HG03521 (cell line): ENCODE measurements around the gene GMPR.

Experiments
- ATAC-seq: cut with Tn5 transposase; IDR thresholded peaks from one replicate; pipeline ENCODE4 v1.9.1; 2021; ENCODE audit warnings: mild to moderate bottlenecking, moderate library complexity; ENCODE audit not compliant: unreplicated experiment

GMPR gene

DNA sequence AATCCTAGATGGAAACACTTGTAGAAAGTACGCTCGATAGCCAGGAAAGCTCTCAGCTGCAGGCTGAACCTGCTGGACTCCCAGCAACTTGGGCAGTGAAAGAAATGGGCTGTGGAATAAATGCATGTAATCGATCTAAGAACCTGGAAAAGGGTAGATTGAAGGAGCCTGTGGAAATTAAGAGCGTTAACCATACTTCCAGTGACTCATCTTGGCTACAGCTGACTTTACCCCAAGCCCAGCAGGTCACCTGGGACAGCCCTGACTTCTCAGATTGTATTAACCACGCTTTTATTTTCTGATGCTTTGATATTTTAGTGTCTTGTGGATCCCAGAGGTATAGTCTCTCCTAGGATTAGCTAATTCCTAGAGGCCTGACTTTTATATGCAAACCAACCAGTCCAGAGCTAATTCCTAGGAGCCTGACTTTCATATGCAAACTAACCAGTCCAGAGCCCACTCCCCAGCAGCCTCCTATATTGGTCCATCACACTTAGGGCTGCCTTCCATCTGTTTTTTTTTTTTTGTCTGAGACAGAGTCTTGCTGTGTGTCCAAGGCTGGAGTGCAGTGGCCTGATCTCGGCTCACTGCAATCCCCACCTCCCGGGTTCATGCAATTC, 86.3 kb downstream of the GMPR start:
- no peak for ATAC-seq

DNA sequence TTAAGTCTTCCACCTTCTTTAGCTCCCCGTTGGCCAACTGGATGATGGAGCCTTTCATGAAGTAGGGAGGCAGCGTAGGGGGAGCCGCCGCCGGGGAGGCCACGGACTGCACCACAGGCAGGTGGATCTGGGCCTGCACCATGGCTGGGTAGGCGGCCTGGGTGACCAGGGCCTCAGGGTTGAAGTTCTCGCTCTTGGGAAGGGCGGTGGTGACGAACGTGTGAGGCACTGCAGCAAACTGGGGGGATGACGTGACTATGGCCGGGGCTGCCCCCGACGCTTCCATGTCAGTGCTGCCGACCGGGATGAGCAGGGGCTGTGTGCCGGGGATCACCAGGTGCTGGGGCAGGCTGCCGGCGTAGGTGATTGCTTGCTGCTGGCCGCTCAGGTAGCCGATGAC, 88.1 kb downstream of the GMPR start:
- ATAC-seq = no peak

DNA sequence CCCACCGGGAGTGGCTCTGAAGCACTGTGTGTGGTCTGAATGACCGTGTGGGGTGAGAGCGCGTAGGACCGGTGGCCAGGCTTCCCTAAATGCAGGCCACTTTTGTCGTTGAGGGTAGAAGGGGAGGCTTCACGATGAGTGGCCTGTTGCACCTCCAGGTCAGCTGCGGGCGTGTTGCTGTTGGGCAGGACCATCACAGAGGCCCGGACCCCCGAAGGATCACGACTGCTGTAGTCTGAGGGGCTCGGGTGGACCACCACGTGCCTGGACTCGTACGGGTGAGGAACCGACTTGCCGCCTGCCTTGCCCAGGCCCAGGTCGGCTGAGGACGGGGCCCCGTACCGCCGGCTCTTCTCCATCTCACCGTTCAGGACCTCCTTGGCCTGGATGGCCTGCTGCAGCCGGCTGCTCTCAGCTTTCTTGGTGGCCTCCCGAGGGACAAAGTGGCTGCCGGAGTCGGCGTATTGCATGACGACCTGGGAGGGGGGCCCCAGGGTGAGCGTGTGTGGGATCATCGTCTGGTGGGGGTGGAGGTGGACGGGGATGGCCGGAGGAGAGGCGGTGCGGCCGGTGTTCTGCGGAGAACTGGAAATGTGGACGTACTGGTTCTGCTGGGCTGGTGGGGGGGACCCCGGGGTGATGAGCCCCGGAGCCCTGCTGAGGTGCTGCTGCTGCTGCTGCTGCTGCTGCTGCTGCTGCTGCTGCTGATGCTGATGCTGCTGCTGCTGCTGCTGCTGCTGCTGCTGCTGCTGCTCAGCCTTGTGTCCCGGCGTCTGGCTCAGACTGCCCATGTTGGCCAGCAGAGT, 88.8 kb downstream of the GMPR start:
- no peak for ATAC-seq

DNA sequence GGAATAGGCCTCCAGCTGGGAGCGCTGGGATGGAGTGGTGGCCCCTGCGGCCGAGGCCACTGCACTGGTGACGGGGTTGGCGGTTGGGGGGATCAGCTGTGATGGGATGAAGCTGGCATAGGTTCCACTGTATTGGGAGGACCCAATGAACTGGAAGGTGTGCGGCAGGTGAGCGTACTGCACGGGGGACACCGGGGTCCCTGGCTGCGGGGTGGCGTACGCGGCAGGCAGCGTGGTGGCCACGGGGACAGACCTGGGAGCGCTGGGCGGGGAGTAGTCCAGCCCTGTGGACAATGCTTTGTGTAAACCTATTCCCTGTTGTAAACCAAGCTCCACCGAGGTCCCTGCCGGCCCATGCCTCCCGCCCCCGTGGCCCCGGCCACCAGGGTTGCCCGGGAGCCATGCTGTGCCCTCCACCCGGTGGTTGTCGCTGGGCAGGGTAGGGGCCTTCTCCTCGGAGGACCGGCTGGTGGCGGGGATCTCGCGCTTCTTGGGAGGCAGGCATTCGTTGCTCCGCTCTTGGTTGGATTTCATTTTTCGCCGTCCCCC, 89.5 kb downstream of the GMPR start:
- no peak for ATAC-seq

DNA sequence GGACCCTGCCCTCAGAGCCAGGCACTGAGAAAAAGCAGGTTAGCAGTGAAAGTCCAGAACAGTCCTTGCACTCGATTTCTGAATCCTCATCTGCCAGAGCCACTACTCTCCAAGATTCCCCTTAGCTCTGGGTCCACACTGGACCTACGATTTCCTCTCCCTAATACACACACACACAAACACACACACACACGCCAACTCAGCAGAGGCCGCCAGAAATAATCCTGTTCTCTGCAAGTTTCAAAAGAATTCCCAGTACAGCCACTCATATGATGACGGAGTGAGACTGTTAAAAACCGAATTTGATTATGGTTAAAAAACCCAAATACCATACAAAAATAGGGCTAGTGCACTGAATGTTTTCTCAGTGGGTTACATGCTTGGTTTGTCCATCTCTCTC, 90.8 kb downstream of the GMPR start:
- ATAC-seq = no peak

DNA sequence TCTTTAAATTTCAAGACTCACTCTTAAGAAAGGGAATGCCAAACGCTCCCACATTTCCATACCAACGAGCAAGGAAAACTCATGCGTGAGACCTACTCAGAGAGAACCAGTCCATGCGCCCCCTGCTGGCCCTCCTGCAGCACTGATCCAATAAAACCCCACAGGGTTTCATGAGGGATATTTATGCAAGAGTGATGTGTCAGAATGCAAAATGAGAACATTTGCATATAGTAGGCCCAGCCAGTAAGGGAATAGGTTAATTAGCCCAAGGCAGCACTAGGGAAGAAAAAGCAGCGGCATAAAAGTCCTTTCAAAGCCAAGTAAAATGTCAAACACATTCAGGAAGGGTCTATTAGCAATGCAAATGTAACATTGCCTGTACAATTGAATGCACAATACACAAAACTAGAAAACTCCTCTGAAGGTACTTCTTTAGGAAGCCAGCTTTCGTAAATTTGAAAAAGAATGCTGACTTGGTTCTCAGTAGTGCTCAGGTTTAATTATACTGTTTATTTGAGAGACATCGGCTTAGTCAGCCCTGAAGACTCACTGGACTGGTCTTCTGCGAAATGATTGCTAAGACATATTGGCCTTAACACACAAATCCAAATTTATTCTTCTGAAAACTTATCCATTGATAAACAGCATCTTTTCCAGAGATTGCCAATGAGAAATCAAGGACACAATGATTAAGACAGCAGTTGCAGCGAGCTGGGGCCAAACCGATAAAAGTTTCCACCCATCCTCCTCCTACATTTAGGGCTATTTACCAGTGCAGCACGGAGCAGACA, 93.2 kb downstream of the GMPR start:
- peak; percentile 41 for ATAC-seq

DNA sequence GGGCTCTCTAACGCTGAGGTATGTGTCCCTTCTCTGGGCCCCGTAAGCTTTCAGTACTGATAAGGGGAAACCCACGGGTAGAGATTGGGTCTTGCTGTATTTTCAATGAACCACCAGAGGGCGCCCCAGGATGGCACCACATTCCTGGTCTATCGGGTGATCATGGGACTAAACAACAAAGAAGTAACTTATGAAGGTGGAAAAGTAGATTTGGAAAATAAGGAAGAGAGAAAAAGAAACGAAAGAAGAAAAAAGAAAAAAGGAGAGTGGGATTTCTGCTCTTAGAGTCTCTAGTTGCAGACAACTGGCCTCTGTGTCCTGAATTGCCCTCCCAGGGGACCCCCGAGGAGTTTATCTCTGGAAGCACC, 93.8 kb downstream of the GMPR start:
- peak; percentile 84 for ATAC-seq

DNA sequence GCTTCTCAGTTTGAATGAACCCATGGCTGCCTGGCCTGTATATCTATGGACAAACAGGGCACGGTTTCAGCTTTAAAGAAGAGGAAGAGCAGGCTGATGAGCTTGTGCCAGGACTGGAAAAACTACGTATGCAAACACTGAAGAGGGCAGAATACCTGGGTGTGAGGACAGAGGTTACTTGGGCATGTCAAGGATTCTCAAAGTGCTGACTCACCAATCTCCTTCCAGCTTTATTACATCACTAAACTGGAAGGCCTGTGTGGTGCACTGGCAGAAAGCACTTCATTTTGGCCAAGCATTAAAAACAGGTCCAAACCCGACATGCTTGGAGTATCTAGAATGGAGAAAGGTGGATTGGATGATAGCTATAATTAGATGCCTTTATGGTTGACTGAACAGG, 95.2 kb downstream of the GMPR start:
- ATAC-seq = no peak

DNA sequence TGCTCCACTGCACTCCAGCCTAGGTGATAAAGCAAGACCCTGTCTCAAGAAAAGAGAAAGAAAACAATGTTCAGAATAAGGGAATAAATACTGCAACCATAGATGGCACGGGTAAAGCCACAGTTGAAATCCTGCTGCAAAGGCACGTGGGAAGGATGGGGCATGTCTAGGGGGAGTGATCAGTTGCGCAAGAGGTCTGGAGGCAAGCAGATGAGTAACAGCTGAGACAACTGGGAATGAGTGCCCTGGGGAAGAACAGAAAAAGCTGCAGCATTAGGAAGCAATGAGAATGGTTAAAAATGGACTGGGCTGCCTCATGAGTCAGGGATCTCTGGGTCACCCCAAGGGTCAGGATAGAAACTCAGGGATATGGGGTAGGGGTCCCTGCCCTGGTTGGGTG, 96.3 kb downstream of the GMPR start:
- ATAC-seq = no peak

DNA sequence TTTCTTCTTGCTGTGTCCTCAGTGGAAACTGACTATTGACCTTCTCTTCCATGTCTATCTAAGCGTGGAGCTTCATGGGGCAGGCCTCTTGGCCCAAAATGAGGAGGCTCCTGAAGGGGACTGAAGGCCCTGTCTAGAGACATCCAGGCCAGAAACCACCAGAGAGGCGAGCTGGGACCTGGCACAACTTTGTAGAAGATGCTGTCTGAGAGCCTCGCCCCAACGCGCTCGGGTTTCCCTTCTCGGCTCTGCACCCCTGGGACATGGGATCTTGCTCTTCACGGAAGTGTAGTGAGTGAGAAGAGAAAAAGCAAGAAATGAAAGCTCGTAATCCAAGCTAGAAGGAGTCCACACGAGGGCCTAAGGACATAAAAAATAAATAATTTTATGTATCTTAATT, 96.8 kb downstream of the GMPR start:
- ATAC-seq = no peak

DNA sequence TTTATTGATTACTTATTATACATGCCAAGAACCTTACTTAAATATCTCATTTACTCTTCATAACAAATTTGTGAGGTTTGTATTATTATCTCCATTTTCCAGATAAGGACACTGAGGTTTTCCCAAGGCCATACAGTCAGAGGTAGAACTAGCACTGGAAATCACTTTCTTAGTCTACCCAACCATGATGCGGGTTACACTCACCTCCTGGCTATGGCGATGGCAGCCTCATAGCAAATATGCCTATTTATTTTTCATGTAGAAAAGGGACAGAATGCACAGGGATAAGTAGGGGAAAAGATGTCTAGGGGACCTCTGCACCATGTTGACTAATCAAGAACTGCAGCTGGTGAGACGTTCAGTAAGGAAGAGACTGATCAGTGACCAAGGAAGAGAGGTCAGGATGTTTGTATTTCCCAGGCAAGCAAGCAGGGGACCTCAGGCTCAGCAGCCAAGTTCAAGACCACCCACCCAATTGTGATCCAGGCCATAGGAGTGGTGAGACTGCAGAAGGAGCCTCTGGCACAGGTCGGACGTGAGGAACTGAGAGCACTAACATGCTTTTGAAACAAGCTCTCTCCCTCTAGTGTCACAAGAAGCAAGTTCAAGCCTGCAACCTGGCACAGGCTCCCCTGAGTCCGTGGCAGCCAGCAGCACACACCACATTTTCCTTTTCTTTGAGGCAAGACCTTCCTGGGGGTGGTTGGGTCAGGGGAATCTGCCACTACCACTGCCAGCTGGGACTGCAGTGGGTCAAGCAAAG, 97.8 kb downstream of the GMPR start:
- ATAC-seq = no peak

DNA sequence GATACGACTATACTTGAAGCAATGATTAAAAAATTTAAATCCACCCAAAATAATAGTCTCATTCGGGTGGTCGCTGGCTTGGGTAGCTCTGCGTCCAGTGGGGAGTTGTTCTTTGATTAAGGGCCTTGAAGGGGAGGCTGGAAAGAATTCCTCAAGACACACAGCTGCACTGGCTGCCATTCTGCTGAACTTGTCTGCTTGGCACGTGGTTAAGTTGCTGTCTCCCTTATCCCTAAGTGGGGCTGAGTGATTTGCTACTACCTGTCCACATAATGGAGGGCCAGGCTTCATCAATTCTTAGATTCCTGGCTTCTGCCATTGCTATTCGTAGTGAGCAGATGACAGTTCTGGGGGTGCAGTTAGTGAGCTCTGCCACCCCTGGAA, 98.5 kb downstream of the GMPR start:
- no peak for ATAC-seq

DNA sequence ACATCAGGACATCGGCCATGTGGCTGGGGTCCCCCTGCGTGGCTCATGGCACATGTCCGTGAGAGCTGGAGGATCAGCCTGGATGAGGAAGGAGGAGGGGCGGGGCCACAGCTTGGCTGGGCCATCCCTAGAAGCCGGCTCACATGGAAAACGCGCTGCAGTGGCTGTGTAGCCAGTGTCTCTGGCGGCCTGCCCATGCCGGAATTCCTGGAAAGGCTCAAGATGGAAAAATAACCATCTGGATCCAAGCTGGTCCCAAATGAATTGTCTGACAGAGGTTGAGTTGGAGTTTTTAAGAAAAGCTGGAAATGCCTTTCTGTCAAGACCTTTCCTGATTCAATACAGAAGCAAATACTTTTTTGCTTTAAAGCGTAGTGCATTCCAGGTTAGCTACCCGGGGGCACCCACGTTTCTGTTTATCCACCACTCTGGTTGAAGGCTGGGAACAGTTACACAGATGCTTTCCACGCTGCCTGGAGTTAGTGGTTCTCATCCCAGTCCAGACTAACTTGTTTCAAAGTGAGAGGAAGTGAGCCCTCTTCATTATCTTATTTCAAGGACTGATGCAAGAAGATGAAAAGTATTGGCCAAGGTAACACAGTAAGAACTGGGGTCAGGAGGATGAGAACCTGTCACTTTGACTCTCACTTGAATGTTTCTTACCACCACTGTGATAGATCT, 99.0 kb downstream of the GMPR start:
- ATAC-seq = no peak

DNA sequence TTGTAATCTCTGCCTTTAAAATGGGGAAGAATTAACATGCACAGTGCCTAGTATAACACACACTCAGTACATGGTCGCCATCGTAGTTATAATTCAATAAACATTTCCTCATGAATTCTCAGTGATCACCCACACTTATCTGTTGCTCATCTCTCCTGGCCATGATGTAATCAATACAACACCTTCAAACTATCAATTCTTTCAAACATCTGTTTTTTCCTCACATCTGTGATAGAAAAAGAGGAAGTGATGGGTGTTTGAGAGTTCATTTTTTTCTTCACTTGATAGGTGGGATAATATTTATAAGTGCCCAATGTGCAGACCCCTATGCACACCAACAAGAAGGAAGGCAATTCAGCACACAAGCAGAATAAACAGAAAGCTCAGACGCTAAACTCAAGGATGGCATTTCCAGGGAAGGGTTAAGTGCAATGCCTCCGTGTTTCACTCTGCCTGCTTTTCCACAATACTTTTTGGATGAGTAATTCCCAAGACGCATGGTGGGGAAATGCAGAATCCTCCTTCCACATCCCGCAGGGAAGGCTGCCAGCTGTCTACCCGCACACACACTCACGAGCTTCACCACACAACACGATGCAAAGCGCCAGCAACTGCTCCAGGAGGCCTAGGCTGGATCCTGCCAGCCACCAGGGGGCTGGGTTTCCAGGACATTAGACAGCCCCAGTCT, 100.3 kb downstream of the GMPR start:
- no peak for ATAC-seq

DNA sequence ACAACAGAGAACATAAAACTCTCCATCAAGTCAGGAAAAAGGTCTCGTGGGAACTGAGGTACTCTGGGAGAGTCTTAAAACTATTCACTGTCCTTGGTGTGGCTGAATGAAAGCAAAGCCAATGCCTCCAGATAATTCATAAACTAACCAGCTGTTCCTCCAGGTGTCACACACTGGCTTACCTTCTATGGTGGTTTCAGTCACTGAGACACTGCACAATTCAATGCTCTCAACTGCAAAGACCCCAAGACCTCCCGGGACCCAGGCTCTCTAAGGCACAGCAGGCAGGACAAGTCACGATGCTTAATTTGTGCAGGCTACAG, 100.8 kb downstream of the GMPR start:
- no peak for ATAC-seq

DNA sequence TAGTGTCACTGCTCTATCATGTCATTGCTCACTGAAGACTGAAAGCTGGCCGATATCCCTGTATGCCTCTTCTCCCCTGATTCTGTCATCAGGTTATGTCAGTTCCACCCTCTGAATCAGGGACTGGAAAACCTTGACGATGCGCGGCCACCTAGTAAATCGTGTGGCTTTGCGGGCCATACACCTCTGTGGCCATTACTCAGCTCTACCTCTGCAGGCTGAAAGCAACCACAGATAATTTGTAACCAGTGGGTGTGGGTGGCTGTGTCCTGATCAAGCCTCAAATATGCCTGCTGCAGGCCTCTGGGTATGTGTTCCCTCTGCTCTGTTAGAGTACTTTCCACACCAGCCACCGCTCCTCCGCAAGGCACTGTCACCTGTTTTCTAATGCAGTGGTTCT, 105.2 kb downstream of the GMPR start:
- no peak for ATAC-seq

DNA sequence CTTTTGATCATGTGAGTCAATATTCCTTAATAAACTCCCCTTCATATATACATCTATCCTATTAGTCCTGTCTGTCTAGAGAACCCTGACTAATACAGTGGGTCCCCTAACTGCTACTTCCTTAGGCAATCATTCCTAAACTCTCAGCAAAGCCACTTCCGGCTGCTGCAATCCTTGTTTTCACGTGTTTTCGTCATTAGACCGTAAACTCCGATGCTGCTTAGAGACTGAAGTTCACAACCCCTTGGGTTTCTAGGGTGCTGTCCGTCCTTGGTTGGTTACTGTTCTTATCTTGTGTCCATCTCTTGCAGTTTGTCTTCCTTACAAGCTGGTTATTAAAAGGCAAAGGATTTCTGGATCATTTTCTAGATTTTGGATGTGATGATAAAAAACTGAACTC, 106.4 kb downstream of the GMPR start:
- no peak for ATAC-seq
